HCT116 (cell line): ENCODE measurements around the gene PRKN.

Source experiments
- CTCF ChIP-seq, 3 experiments: fragments of 200-600 bp in 1 of 3; sonication (generic) in 1 of 3; IDR thresholded peaks in 2 of 3; conservative IDR thresholded peaks in 1 of 3; 2 replicates each; pipeline ENCODE4 v1.5.1; 2012 to 2017; ENCODE audit warnings: low read depth in 2 of 3, low read length in 2 of 3, antibody characterized with exemption in 1 of 3, borderline replicate concordance in 1 of 3, control low read depth in 1 of 3, mild to moderate bottlenecking in 1 of 3, mixed read lengths in 1 of 3, mixed run types in 1 of 3, moderate library complexity in 1 of 3; ENCODE audit not compliant: insufficient read depth in 1 of 3
- EZH2 ChIP-seq: fragments of 200-600 bp; sonication (generic); IDR thresholded peaks from 2 replicates; pipeline ENCODE4 v1.6.1; 2017; ENCODE audit warnings: antibody characterized with exemption, mixed run types
- FOSL1 ChIP-seq: IDR thresholded peaks from 2 replicates; pipeline ENCODE4 v1.6.1; 2012; ENCODE audit warnings: low read depth
- POLR2A ChIP-seq: IDR thresholded peaks from 2 replicates; pipeline ENCODE4 v1.7.0; 2011; ENCODE audit warnings: borderline replicate concordance; ENCODE audit not compliant: insufficient read depth, insufficient read length; ENCODE audit errors: extremely low read depth
- POLR2AphosphoS5 ChIP-seq: IDR thresholded peaks from 2 replicates; pipeline ENCODE4 v1.6.1; 2011; ENCODE audit warnings: mild to moderate bottlenecking, low read depth, low read length, moderate library complexity
- RAD21 ChIP-seq: IDR thresholded peaks from 2 replicates; pipeline ENCODE4 v1.6.1; 2012; ENCODE audit warnings: low read depth, mild to moderate bottlenecking
- SP1 ChIP-seq: IDR thresholded peaks from 2 replicates; pipeline ENCODE4 v1.6.1; 2012; ENCODE audit warnings: low read depth
- TCF7L2 ChIP-seq: IDR thresholded peaks from 2 replicates; pipeline ENCODE4 v1.7.0; 2011; ENCODE audit warnings: borderline replicate concordance, inconsistent platforms; ENCODE audit not compliant: insufficient read depth, insufficient read length; ENCODE audit errors: extremely low read depth
- YY1 ChIP-seq: IDR thresholded peaks from 2 replicates; pipeline ENCODE4 v1.6.1; 2011; ENCODE audit warnings: low read length, low read depth, moderate library complexity, mild to moderate bottlenecking; ENCODE audit not compliant: insufficient replicate concordance; ENCODE audit errors: extremely low read depth
- ZNF274 ChIP-seq: fragments of 200-500 bp; sonication (Bioruptor generic); IDR thresholded peaks from 2 replicates; pipeline ENCODE4 v1.6.1; 2014; ENCODE audit warnings: mild to moderate bottlenecking, low read depth, low read length, inconsistent platforms
- TF ChIP-seq, protein P1 (sequence below): IDR thresholded peaks from 2 replicates; pipeline ENCODE4 v1.6.1; 2012; ENCODE audit warnings: low read depth

GRCh38 chr6:162554531-162554930 lies 173.0 kb downstream of the PRKN start:
- TF ChIP-seq CTCF (IDR thresholded peaks at IDR 0.05 in 2 of 3, conservative IDR thresholded peaks at IDR 0.05 in 1 of 3; ENCODE audit: borderline replicate concordance in 1 of 3, insufficient read depth in 1 of 3, low read depth in 2 of 3, low read length in 2 of 3) (no peak), POLR2A (no peak), EZH2 (no peak), YY1 (no peak), SP1 (no peak), FOSL1 (no peak), RAD21 (no peak), TCF7L2 (no peak), POLR2AphosphoS5 (no peak), ZNF274 (no peak)
- TF ChIP-seq, protein P1, sequence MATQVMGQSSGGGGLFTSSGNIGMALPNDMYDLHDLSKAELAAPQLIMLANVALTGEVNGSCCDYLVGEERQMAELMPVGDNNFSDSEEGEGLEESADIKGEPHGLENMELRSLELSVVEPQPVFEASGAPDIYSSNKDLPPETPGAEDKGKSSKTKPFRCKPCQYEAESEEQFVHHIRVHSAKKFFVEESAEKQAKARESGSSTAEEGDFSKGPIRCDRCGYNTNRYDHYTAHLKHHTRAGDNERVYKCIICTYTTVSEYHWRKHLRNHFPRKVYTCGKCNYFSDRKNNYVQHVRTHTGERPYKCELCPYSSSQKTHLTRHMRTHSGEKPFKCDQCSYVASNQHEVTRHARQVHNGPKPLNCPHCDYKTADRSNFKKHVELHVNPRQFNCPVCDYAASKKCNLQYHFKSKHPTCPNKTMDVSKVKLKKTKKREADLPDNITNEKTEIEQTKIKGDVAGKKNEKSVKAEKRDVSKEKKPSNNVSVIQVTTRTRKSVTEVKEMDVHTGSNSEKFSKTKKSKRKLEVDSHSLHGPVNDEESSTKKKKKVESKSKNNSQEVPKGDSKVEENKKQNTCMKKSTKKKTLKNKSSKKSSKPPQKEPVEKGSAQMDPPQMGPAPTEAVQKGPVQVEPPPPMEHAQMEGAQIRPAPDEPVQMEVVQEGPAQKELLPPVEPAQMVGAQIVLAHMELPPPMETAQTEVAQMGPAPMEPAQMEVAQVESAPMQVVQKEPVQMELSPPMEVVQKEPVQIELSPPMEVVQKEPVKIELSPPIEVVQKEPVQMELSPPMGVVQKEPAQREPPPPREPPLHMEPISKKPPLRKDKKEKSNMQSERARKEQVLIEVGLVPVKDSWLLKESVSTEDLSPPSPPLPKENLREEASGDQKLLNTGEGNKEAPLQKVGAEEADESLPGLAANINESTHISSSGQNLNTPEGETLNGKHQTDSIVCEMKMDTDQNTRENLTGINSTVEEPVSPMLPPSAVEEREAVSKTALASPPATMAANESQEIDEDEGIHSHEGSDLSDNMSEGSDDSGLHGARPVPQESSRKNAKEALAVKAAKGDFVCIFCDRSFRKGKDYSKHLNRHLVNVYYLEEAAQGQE = no peak
